MCF 10A (cell line): ENCODE results near the gene TMPRSS13. TPM values are rescaled to one million over a fixed set of nuclear protein-coding genes. Genes with fewer than 3 reads are reported as not detected.

Source experiments
- BruUV-seq: library from RNA; stranded (reverse); fragments of 400-500 nt; replicated peaks from 2 replicates; lab custom pipeline; 2021; lab: Mats Ljungman, UMichigan
- CTCF ChIA-PET: fragments of 300-600 bp; sonication (Branson Sonifier 250); formaldehyde crosslinking; extraction: SDS; loops from one replicate; lab custom pipeline; 2021; ENCODE audit warnings: antibody characterized with exemption, inconsistent platforms; lab: Yijun Ruan, JAX
- POLR2A ChIA-PET: fragments of 300-600, 350-650 bp; sonication (Branson Sonifier 250); formaldehyde crosslinking; extraction: SDS; loops from one replicate; lab custom pipeline; 2020; ENCODE audit warnings: antibody characterized with exemption, inconsistent platforms; lab: Yijun Ruan, JAX
- DNase-seq: peaks from one replicate; pipeline ENCODE4 v3.0.0-alpha.2; 2018; ENCODE audit not compliant: unreplicated experiment
- H3K27ac Mint-ChIP-seq: one replicate; pipeline ENCODE4 v1.8.0; 2022; ENCODE audit warnings: mild to moderate bottlenecking, low read depth, mixed read lengths; ENCODE audit not compliant: unreplicated experiment
- H3K27me3 Mint-ChIP-seq: one replicate; pipeline ENCODE4 v1.8.0; 2022; ENCODE audit warnings: mixed read lengths; ENCODE audit not compliant: insufficient read depth, unreplicated experiment
- H3K36me3 Mint-ChIP-seq: one replicate; pipeline ENCODE4 v1.8.0; 2022; ENCODE audit warnings: mild to moderate bottlenecking, moderate library complexity, mixed read lengths; ENCODE audit not compliant: insufficient read depth, unreplicated experiment
- H3K4me1 Mint-ChIP-seq: one replicate; pipeline ENCODE4 v1.8.0; 2022; ENCODE audit warnings: mixed read lengths; ENCODE audit not compliant: insufficient read depth, unreplicated experiment
- H3K4me3 Mint-ChIP-seq: one replicate; pipeline ENCODE4 v1.8.0; 2022; ENCODE audit warnings: mild to moderate bottlenecking, moderate library complexity, mixed read lengths; ENCODE audit not compliant: unreplicated experiment
- H3K9me3 Mint-ChIP-seq: one replicate; pipeline ENCODE4 v1.8.0; 2022; ENCODE audit warnings: mixed read lengths; ENCODE audit not compliant: unreplicated experiment
- CTCF ChIP-seq: fragments of 200-600 bp; IDR thresholded peaks from one replicate; pipeline ENCODE4 v1.8.0; 2022; ENCODE audit warnings: antibody characterized with exemption, mild to moderate bottlenecking; ENCODE audit not compliant: unreplicated experiment
- intact Hi-C: fragments of 100-400 bp; cut with micrococcal nuclease; formaldehyde crosslinking; loops from 2 replicates; pipeline ENCODE4 v1.14.1; 2022
- total RNA-seq: library from RNA; stranded (reverse); gene quantifications from 2 replicates; pipeline ENCODE4 v1.2.3, GENCODE V29; 2022

The TMPRSS13 gene
- total RNA-seq, 1 experiment from 2014 or later: not detected

- Mint-ChIP-seq H3K36me3 (no peaks in the 10 kb centered on the region), H3K27me3 (peaks cover 2% of the 10 kb centered on the region), H3K27ac (no peak overlapping the region), H3K4me3 (no peak overlapping the region), H3K9me3 (no peaks in the 10 kb centered on the region), H3K4me1 (no peaks in the 10 kb centered on the region)
- no peak for DNase-seq
- BruUV-seq: no TSS peak
- POLR2A ChIA-PET: no interaction called here
- TF ChIP-seq CTCF: no peak
- CTCF ChIA-PET: interaction anchor here (0.6 to 1.1 kb wide), 3 partner anchors 78 to 296 kb away, joined by 3 to 6 read pairs (median 4); no protein-coding TSS in a partner anchor
- intact Hi-C loops: no loop called here
Observed at GRCh38 chr11:117902001-117902845, 27.0 kb downstream of the TMPRSS13 start.

GRCh38 chr11:117901601-117902000, 27.6 kb downstream of the TMPRSS13 start:
- peaks cover 9% of the 10 kb centered on the region for H3K27me3 Mint-ChIP-seq
- intact Hi-C loops: no loop called here
- no peaks in the 10 kb centered on the region for H3K4me1 Mint-ChIP-seq
- no TSS peak for BruUV-seq
- POLR2A ChIA-PET: interaction anchor here (1.7 kb wide), 1 partner anchor 9 kb away, joined by 4 read pairs; no protein-coding TSS in a partner anchor
- H3K4me3 Mint-ChIP-seq: no peak overlapping the region
- no peak for DNase-seq
- no peak for TF ChIP-seq CTCF
- no peak overlapping the region for H3K27ac Mint-ChIP-seq
- no peaks in the 10 kb centered on the region for H3K9me3 Mint-ChIP-seq
- H3K36me3 Mint-ChIP-seq: no peaks in the 10 kb centered on the region
- CTCF ChIA-PET: interaction anchor here (0.6 to 1.1 kb wide), 5 partner anchors 79 to 457 kb away, joined by 3 to 6 read pairs (median 3); no protein-coding TSS in a partner anchor

- ChIA-PET CTCF (interaction anchor here (0.7 to 1.3 kb wide), 5 partner anchors 15 to 456 kb away, joined by 3 to 4 read pairs (median 3); no protein-coding TSS in a partner anchor), POLR2A (interaction anchor here (1.7 kb wide), 1 partner anchor 9 kb away, joined by 4 read pairs; no protein-coding TSS in a partner anchor)
- peak; percentile 29 for DNase-seq
- intact Hi-C loops: no loop called here
- Mint-ChIP-seq H3K4me1 (no peaks in the 10 kb centered on the region), H3K27me3 (peaks cover 16% of the 10 kb centered on the region), H3K27ac (no peak overlapping the region), H3K36me3 (no peaks in the 10 kb centered on the region), H3K4me3 (no peak overlapping the region), H3K9me3 (no peaks in the 10 kb centered on the region)
- BruUV-seq: no TSS peak
- TF ChIP-seq CTCF: no peak
Observed at GRCh38 chr11:117900720-117901440, 28.3 kb downstream of the TMPRSS13 start.
